Left lung (tissue), 10 donors: ENCODE measurements around the gene JCHAIN. TPM values are rescaled to one million over a fixed set of nuclear protein-coding genes. Genes with fewer than 3 reads are reported as not detected.

Experiments
- ATAC-seq: fragments of 200-7000 bp; cut with Tn5 transposase; one replicate; pipeline ENCODE4 v1.9.1; 2020; ENCODE audit warnings: moderate library complexity
- DNase-seq, 4 donors: peaks; one replicate each; pipeline ENCODE4 v3.0.0-alpha.2; 2013 to 2020
- H3K27ac ChIP-seq, 2 donors: fragments of 200-600 bp; sonication (generic) in 1 of 2; one replicate each; pipeline versions ENCODE4 v1.5.0 to v1.8.0; 2020 to 2021
- H3K27me3 ChIP-seq, 2 donors: fragments of 200-600 bp; sonication (generic) in 1 of 2; one replicate each; pipeline versions ENCODE4 v1.5.0 to v1.8.0; 2020 to 2021
- H3K36me3 ChIP-seq, 2 donors: fragments of 200-600 bp; sonication (generic) in 1 of 2; one replicate each; pipeline versions ENCODE4 v1.5.0 to v1.8.0; 2020 to 2021
- H3K4me1 ChIP-seq, 2 donors: fragments of 200-600 bp; one replicate each; pipeline ENCODE4 v1.8.0; 2021
- H3K4me3 ChIP-seq, 2 donors: fragments of 200-600 bp; sonication (generic) in 1 of 2; one replicate each; pipeline versions ENCODE4 v1.5.0 to v1.8.0; 2020 to 2021; ENCODE audit warnings: mild to moderate bottlenecking in 1 of 2
- H3K9me3 ChIP-seq, 2 donors: fragments of 200-600 bp; sonication (generic) in 1 of 2; one replicate each; pipeline versions ENCODE4 v1.5.0 to v1.8.0; 2020 to 2021
- CTCF ChIP-seq, 2 donors: fragments of 200-600 bp; sonication (generic) in 1 of 2; IDR thresholded peaks; one replicate each; pipeline versions ENCODE4 v1.5.0 to v1.8.0; 2021; ENCODE audit warnings: antibody characterized with exemption in 2 of 2
- intact Hi-C, 2 donors: fragments of 100-400 bp; cut with DNase I; formaldehyde crosslinking; loops; one replicate each; pipeline versions ENCODE4 v1.11.2 to v1.14.2; 2022
- polyA plus RNA-seq, 6 donors: library from polyadenylated mRNA; unstranded; fragments of 120-200 nt; gene quantifications; one replicate each; pipeline ENCODE4 v1.2.1, GENCODE V29; 2013; ENCODE audit not compliant: insufficient read length in 6 of 6
- total RNA-seq, 2 donors: library from RNA; stranded (reverse); fragmentation: NEBNext Ultra II Directional; extraction: Animal tissue kit (Norgen Biotek cat#: 25700); gene quantifications; one replicate each; pipeline ENCODE4 v1.2.1, GENCODE V29; 2021
- donor health status: DM: no; HTN: yes; CAD: no.
- donor health status: DM: no; HTN: no; CAD: no.

Gene JCHAIN
- total and polyA plus RNA-seq, 8 donors: 1.5 to 184 (median 2.4) TPM

GRCh38 chr4:70629469-70630090 lies 36.7 kb downstream of the JCHAIN start:
- Histone ChIP-seq H3K36me3 (no peaks in the 10 kb centered on the region), H3K4me1 (no peaks in the 10 kb centered on the region), H3K4me3 (no peak overlapping the region), H3K27me3 (no peaks in the 10 kb centered on the region), H3K9me3 (no peaks in the 10 kb centered on the region), H3K27ac (no peak overlapping the region)
- no peak for DNase-seq
- intact Hi-C loops: no loop called here
- TF ChIP-seq CTCF (IDR thresholded peaks at IDR 0.05): no peak
- ATAC-seq: no peak

GRCh38 chr4:70628444-70628843 lies 37.9 kb downstream of the JCHAIN start, which contains the start of gene ENAM:
TSS of gene ENAM (plus strand) at chr4:70628744. CDS start at chr4:70629501, 757 bp downstream.
- no peaks in the 10 kb centered on the region for H3K9me3 ChIP-seq
- ATAC-seq: no peak
- no peaks in the 10 kb centered on the region for H3K27me3 ChIP-seq
- no peak within 1 kb of the TSS for H3K27ac ChIP-seq
- no peaks in the 10 kb centered on the region for H3K4me1 ChIP-seq
- intact Hi-C loops: no loop called here
- H3K36me3 ChIP-seq: no peaks in the 10 kb centered on the region
- H3K4me3 ChIP-seq: no peak within 1 kb of the TSS
- no peak for TF ChIP-seq CTCF (IDR thresholded peaks at IDR 0.05)
- no peak for DNase-seq

GRCh38 chr4:70627620-70628019 lies 38.7 kb downstream of the JCHAIN start:
- Histone ChIP-seq H3K27me3 (no peaks in the 10 kb centered on the region), H3K4me1 (no peaks in the 10 kb centered on the region), H3K36me3 (no peaks in the 10 kb centered on the region), H3K4me3 (no peak overlapping the region), H3K27ac (no peak overlapping the region), H3K9me3 (no peaks in the 10 kb centered on the region)
- TF ChIP-seq CTCF (IDR thresholded peaks at IDR 0.05): no peak
- ATAC-seq (no peak), DNase-seq (no peak)
- intact Hi-C loops: no loop called here

GRCh38 chr4:70624226-70624793 lies 42.0 kb downstream of the JCHAIN start:
- no peak for TF ChIP-seq CTCF (IDR thresholded peaks at IDR 0.05)
- intact Hi-C loops: no loop called here
- Histone ChIP-seq H3K27ac (no peak overlapping the region), H3K27me3 (no peaks in the 10 kb centered on the region), H3K9me3 (no peaks in the 10 kb centered on the region), H3K4me3 (no peak overlapping the region), H3K4me1 (no peaks in the 10 kb centered on the region), H3K36me3 (no peaks in the 10 kb centered on the region)
- ATAC-seq (peak; percentile 34), DNase-seq (no peak)

GRCh38 chr4:70623323-70623722 lies 43.0 kb downstream of the JCHAIN start:
- Histone ChIP-seq H3K36me3 (no peaks in the 10 kb centered on the region), H3K27ac (no peak overlapping the region), H3K27me3 (no peaks in the 10 kb centered on the region), H3K4me1 (no peaks in the 10 kb centered on the region), H3K4me3 (no peak overlapping the region), H3K9me3 (no peaks in the 10 kb centered on the region)
- TF ChIP-seq CTCF (IDR thresholded peaks at IDR 0.05): no peak
- no peak for DNase-seq
- no peak for ATAC-seq
- intact Hi-C loops: no loop called here
